ENCODE data around the gene PYGM. TPM values are rescaled to one million over a fixed set of nuclear protein-coding genes. Genes with fewer than 3 reads are reported as not detected.
A peak's percentile ranks its signal among the peaks of the same experiment; 100 is the strongest.

Gene PYGM
- total RNA-seq, 2 experiments from 2014 or later = 3.8 to 7.2 TPM

GRCh38 chr11:64787526-64788320, 27.9 kb upstream of the PYGM start:
- H3K27ac Mint-ChIP-seq = no peak overlapping the region
- DNase-seq (peak; percentile 65), ATAC-seq (ENCODE audit: low read depth) (peak; percentile 73)
- H3K4me3 Mint-ChIP-seq = no peak overlapping the region
- peaks cover 3% of the 10 kb centered on the region for H3K4me1 Mint-ChIP-seq
- H3K9me3 Mint-ChIP-seq = no peaks in the 10 kb centered on the region
- POLR2A ChIA-PET = interaction anchor here (0.9 to 1.4 kb wide), 2 partner anchors 9 to 10 kb away, joined by 4 read pairs; partner anchors contain the start of gene SF1
- peaks cover 4% of the 10 kb centered on the region for H3K36me3 Mint-ChIP-seq
- no peaks in the 10 kb centered on the region for H3K27me3 Mint-ChIP-seq

- DNase-seq = no peak
- POLR2A ChIA-PET = interaction anchor here (0.8 to 1.2 kb wide), 3 partner anchors 13 to 59 kb away, joined by 3 to 5 read pairs (median 4); no protein-coding TSS in a partner anchor
- Mint-ChIP-seq H3K36me3 (peaks cover 4% of the 10 kb centered on the region), H3K4me1 (peaks cover 3% of the 10 kb centered on the region), H3K4me3 (no peak overlapping the region), H3K9me3 (no peaks in the 10 kb centered on the region), H3K27me3 (no peaks in the 10 kb centered on the region), H3K27ac (no peak overlapping the region)
- no peak for ATAC-seq (ENCODE audit: low read depth)
These were observed 26.5 kb upstream of the PYGM start for GRCh38 chr11:64786308-64786707.

- POLR2A ChIA-PET = interaction anchor here (0.7 to 0.9 kb wide), 3 partner anchors 9 to 453 kb away, joined by 3 to 5 read pairs (median 3); no protein-coding TSS in a partner anchor
- Mint-ChIP-seq H3K4me3 (no peak overlapping the region), H3K4me1 (peaks cover 10% of the 10 kb centered on the region), H3K27me3 (no peaks in the 10 kb centered on the region), H3K27ac (no peak overlapping the region), H3K36me3 (peaks cover 3% of the 10 kb centered on the region), H3K9me3 (no peaks in the 10 kb centered on the region)
- DNase-seq (no peak), ATAC-seq (ENCODE audit: low read depth) (no peak)
These were observed 25.2 kb upstream of the PYGM start for GRCh38 chr11:64784813-64785581.

GRCh38 chr11:64778473-64779298, 18.9 kb upstream of the PYGM start, which contains the start of gene SF1:
Gene SF1, minus strand, starts transcription at chr11:64778542. Its CDS starts 150 bp downstream, at chr11:64778392.
- no peaks in the 10 kb centered on the region for H3K27me3 Mint-ChIP-seq
- peaks cover 33% of the 10 kb centered on the region for H3K36me3 Mint-ChIP-seq
- DNase-seq (peak; percentile 95), ATAC-seq (ENCODE audit: low read depth) (peak; percentile 89)
- H3K4me3 Mint-ChIP-seq = peak within 1 kb of the TSS; percentile 88
- POLR2A ChIA-PET = interaction anchor here (0.6 to 11.0 kb wide), 24 partner anchors 10 to 640 kb away, joined by 3 to 157 read pairs (median 6); partner anchors contain the start of genes EHD1, MAP4K2, MEN1 and PRDX5
- peaks cover 47% of the 10 kb centered on the region for H3K4me1 Mint-ChIP-seq
- H3K9me3 Mint-ChIP-seq = no peaks in the 10 kb centered on the region
- H3K27ac Mint-ChIP-seq = peak within 1 kb of the TSS; percentile 97

- H3K4me3 Mint-ChIP-seq = peak overlapping the region; percentile 88
- DNase-seq (no peak), ATAC-seq (ENCODE audit: low read depth) (no peak)
- no peaks in the 10 kb centered on the region for H3K27me3 Mint-ChIP-seq
- H3K27ac Mint-ChIP-seq = peak overlapping the region; percentile 97
- peaks cover 38% of the 10 kb centered on the region for H3K36me3 Mint-ChIP-seq
- peaks cover 53% of the 10 kb centered on the region for H3K4me1 Mint-ChIP-seq
- POLR2A ChIA-PET = interaction anchor here (0.9 to 11.0 kb wide), 12 partner anchors 10 to 461 kb away, joined by 3 to 157 read pairs (median 8); partner anchors contain the start of genes EHD1, MAP4K2, PRDX5 and PYGM
- no peaks in the 10 kb centered on the region for H3K9me3 Mint-ChIP-seq
These were observed 18.4 kb upstream of the PYGM start for GRCh38 chr11:64778223-64778472.

GRCh38 chr11:64777449-64778222, 17.9 kb upstream of the PYGM start:
- no peaks in the 10 kb centered on the region for H3K27me3 Mint-ChIP-seq
- DNase-seq = peak; percentile 93
- H3K4me3 Mint-ChIP-seq = peak overlapping the region; percentile 86
- ATAC-seq (ENCODE audit: low read depth) = peak; percentile 6
- H3K27ac Mint-ChIP-seq = peak overlapping the region; percentile 63
- peaks cover 58% of the 10 kb centered on the region for H3K4me1 Mint-ChIP-seq
- POLR2A ChIA-PET = interaction anchor here (1.4 to 11.0 kb wide), 6 partner anchors 14 to 100 kb away, joined by 3 to 157 read pairs (median 19); partner anchors contain the start of genes EHD1, MAP4K2, PYGM and RASGRP2
- peaks cover 43% of the 10 kb centered on the region for H3K36me3 Mint-ChIP-seq
- H3K9me3 Mint-ChIP-seq = no peaks in the 10 kb centered on the region

GRCh38 chr11:64776875-64777274, 17.1 kb upstream of the PYGM start:
- ATAC-seq (ENCODE audit: low read depth) (no peak), DNase-seq (no peak)
- peak overlapping the region; percentile 86 for H3K4me3 Mint-ChIP-seq

GRCh38 chr11:64776425-64776824, 16.7 kb upstream of the PYGM start:
- ATAC-seq (ENCODE audit: low read depth) (no peak), DNase-seq (no peak)
- H3K27ac Mint-ChIP-seq = peak overlapping the region; percentile 63
- H3K36me3 Mint-ChIP-seq = peaks cover 51% of the 10 kb centered on the region
- no peaks in the 10 kb centered on the region for H3K9me3 Mint-ChIP-seq
- H3K4me3 Mint-ChIP-seq = peak overlapping the region; percentile 86
- POLR2A ChIA-PET = interaction anchor here (1.4 to 11.0 kb wide), 3 partner anchors 13 to 83 kb away, joined by 6 to 157 read pairs (median 18); partner anchors contain the start of genes PYGM and RASGRP2
- H3K4me1 Mint-ChIP-seq = peaks cover 69% of the 10 kb centered on the region
- no peaks in the 10 kb centered on the region for H3K27me3 Mint-ChIP-seq

More at GRCh38 chr11:64776875-64777274, 17.1 kb upstream of the PYGM start:
- Mint-ChIP-seq H3K36me3 (peaks cover 49% of the 10 kb centered on the region), H3K9me3 (no peaks in the 10 kb centered on the region), H3K27ac (peak overlapping the region; percentile 63), H3K27me3 (no peaks in the 10 kb centered on the region), H3K4me1 (peaks cover 65% of the 10 kb centered on the region)
- POLR2A ChIA-PET = interaction anchor here (2.2 to 11.0 kb wide), 5 partner anchors 13 to 33 kb away, joined by 12 to 157 read pairs (median 26); partner anchors contain the start of genes MAP4K2, PYGM and RASGRP2

GRCh38 chr11:64774144-64774543, 14.4 kb upstream of the PYGM start:
- Mint-ChIP-seq H3K27ac (no peak overlapping the region), H3K27me3 (no peaks in the 10 kb centered on the region), H3K4me3 (peak overlapping the region; percentile 16), H3K4me1 (peaks cover 65% of the 10 kb centered on the region), H3K36me3 (peaks cover 62% of the 10 kb centered on the region), H3K9me3 (no peaks in the 10 kb centered on the region)
- POLR2A ChIA-PET = interaction anchor here (3.0 to 11.0 kb wide), 2 partner anchors 11 to 30 kb away, joined by 18 to 157 read pairs; partner anchors contain the start of genes PYGM and RASGRP2
- DNase-seq (no peak), ATAC-seq (ENCODE audit: low read depth) (no peak)

- POLR2A ChIA-PET = interaction anchor here (0.5 to 11.0 kb wide), 5 partner anchors 9 to 256 kb away, joined by 3 to 157 read pairs (median 5); partner anchors contain the start of genes MAP4K2, PYGM and RASGRP2
- Mint-ChIP-seq H3K27me3 (no peaks in the 10 kb centered on the region), H3K9me3 (no peaks in the 10 kb centered on the region), H3K27ac (peak overlapping the region; percentile 79), H3K4me3 (peak overlapping the region; percentile 26), H3K4me1 (peaks cover 73% of the 10 kb centered on the region), H3K36me3 (peaks cover 76% of the 10 kb centered on the region)
- DNase-seq = no peak
- no peak for ATAC-seq (ENCODE audit: low read depth)
These were observed 12.7 kb upstream of the PYGM start for GRCh38 chr11:64772303-64773018.

- ATAC-seq (ENCODE audit: low read depth) (no peak), DNase-seq (no peak)
- no peaks in the 10 kb centered on the region for H3K27me3 Mint-ChIP-seq
- POLR2A ChIA-PET = interaction anchor here (0.5 to 11.0 kb wide), 4 partner anchors 8 to 256 kb away, joined by 3 to 157 read pairs (median 7); partner anchors contain the start of genes MAP4K2, PYGM and RASGRP2
- peaks cover 70% of the 10 kb centered on the region for H3K36me3 Mint-ChIP-seq
- no peaks in the 10 kb centered on the region for H3K9me3 Mint-ChIP-seq
- H3K27ac Mint-ChIP-seq = peak overlapping the region; percentile 79
- peaks cover 70% of the 10 kb centered on the region for H3K4me1 Mint-ChIP-seq
- peak overlapping the region; percentile 26 for H3K4me3 Mint-ChIP-seq
These were observed 12.1 kb upstream of the PYGM start for GRCh38 chr11:64771861-64772260.
